Activated CD4-positive, alpha-beta T cell treated with anti-CD3 and anti-CD28 coated beads, Interleukin-2, amount 50 U/mL, for 16 hours (primary cell): ENCODE results near the gene RLBP1.
"Not testable (repeated sequence)": the region's sequence is repeated elsewhere in the genome, so short reads cannot be mapped to it uniquely, and the experiment has no call there.

Experiments used
- DNase-seq: peaks from one replicate; pipeline ENCODE4 v3.0.0-alpha.2; 2020

Gene RLBP1

GRCh38 chr15:89221543-89221942, at the start of gene RLBP1:
TSS of gene RLBP1 (minus strand) at chr15:89221579. CDS start at chr15:89218975, 2,604 bp downstream.
- no peak for DNase-seq

GRCh38 chr15:89250142-89250541, 28.8 kb upstream of the RLBP1 start:
- not testable (repeated sequence) for DNase-seq

DNA sequence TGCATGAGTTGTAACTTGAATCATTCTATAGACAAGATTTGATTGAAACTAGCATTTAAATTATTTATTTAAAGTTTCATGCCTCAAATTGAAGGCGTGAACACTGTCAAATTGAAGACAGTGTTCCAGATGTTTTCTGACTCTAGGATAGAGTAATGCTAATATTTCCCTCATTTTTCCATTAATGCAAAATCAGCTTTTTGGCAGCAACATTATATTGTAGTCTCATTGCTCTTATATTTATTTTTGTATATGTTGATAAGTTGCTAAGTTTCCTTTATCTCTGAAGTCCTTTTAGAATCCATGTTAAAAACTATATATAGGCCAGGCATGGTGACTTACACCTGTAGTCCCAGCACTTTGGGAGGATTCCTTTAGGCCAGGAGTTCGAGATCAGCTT, 27.2 kb upstream of the RLBP1 start:
- no peak for DNase-seq

GRCh38 chr15:89247446-89247845, 26.1 kb upstream of the RLBP1 start:
- DNase-seq, result no peak

DNA sequence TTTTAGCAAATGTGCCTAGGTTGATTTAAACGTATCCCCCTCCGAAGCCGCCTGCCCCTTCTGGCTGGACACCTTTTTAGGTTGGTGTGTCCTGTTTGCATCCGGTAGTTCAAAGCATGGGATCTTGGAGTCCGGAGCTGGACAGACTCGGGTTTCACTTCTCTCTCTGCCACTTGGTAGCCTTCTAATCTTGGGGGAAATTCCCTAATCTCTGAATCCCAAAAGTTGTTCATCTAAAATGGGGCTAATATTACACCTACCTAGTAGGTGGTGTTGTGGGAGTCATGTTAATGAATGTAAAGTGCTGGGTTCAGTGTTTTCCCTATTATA, 23.2 kb upstream of the RLBP1 start:
- DNase-seq, result no peak

DNA sequence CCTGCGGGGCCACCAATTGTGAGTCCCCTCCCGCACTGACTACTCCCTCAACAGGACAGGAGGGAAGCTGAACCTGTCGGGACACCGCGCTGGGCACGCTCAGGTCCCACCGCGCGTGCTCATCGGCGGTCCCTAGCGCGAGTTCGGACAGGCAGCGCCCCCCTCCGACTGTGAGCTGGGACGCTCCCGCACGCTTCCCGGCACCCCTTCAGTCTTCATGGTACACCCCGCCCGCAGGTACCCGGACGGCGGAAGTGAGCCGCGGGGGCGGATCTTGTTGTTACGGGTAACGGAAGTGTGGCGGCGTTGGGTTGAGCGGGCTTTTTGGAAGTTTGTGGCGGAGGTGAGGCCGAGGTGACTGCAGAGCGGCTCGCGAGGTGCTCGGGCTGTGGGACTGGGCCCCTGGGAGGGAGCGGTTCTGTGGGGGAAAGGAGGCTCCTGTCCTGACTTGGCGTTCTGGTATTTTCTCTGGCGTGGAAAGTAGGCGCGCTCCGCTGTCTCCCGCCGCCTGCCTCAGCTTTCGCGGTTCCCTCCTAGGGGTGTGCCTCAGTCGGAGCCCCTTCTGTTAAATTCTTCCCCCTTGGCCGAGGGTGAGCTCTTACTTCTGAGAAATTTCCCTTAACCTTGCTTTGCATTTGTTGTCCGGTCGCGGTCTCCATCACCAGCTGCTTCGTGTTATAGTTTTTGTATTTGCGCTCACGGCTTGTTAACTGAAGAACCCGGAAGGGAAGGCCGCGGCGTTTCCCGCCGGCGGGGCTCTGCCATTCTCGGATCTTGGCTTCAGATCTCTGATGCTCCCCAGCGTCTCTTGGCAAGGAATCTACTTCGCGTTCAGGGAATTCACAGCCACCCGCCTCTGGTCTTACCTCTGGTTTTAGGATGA, 22.6 kb upstream of the RLBP1 start, which contains the start of gene FANCI:
TSS of gene FANCI (plus strand) at position 289 of the 883 bp plus-strand sequence. CDS start 3,669 bp downstream, outside the sequence.
- peak; percentile 97 for DNase-seq

- no peak for DNase-seq
These were observed 21.8 kb upstream of the RLBP1 start for GRCh38 chr15:89243046-89243690.

GRCh38 chr15:89239883-89240810, 18.8 kb upstream of the RLBP1 start:
- not testable (repeated sequence) for DNase-seq

DNA sequence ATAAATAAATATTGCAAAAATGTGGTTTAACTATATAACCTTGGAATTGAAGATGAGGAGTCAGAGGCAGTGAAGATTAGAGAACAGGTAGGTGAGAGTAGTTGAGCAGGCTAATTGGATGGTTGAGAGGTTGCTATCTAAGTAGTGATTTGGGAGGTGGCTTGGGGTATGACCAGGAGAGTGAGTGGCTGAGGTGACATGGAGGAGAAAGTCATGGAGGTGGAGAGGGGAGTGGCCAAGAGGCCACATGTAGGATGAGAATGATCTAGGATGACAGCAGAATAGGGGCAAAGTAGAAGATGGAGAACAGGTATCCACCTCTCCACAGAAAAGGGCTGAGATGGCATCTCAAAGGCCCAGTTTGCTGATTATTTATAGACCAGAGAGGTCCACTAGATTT, 10.5 kb upstream of the RLBP1 start:
- DNase-seq, result no peak

DNA sequence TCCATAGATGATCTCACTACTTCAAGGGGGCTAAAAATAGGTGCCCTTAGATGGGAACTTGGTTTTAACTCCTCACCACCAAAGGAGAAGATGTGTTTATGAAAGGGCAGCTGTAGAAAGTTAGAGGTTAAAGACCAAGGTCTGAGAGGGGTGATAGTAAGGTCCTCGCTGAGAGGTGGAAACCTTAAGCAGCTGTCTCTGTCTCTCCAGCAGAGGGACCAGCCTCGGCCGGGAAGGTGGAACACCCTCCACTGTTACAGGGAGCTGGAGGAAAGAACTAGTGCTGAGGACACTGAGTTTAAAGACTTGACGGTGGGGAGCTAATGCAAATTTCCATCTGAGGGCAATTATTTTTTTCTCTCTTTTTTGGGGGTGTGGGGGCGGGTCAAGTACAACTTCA, 8.9 kb upstream of the RLBP1 start:
- no peak for DNase-seq

- DNase-seq, result no peak
These were observed 6.0 kb upstream of the RLBP1 start for GRCh38 chr15:89227425-89227824.

GRCh38 chr15:89226359-89227221, 5.2 kb upstream of the RLBP1 start:
- DNase-seq, result no peak

GRCh38 chr15:89225588-89225987, 4.2 kb upstream of the RLBP1 start:
- no peak for DNase-seq

DNA sequence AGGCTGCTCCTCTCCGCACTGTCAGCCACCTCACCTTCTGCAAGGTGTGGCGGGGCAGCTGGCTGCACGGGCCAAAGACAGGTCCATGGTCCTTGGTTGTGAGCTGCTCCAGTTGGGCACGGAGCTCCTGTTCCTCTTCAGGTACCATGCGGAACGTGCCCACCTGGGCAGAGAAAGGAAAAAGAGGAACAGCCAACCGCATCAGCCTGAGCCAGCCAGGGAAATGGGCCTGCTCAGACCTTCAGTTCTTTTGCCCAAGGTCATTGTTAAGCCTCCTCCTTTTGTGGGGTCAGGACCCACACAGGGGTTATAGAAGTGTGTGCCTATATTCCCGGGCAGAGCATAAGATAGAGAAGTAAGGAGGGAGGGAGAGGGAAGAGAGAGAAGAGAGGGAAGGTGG, 2.8 kb downstream of the RLBP1 start:
- no peak for DNase-seq

DNA sequence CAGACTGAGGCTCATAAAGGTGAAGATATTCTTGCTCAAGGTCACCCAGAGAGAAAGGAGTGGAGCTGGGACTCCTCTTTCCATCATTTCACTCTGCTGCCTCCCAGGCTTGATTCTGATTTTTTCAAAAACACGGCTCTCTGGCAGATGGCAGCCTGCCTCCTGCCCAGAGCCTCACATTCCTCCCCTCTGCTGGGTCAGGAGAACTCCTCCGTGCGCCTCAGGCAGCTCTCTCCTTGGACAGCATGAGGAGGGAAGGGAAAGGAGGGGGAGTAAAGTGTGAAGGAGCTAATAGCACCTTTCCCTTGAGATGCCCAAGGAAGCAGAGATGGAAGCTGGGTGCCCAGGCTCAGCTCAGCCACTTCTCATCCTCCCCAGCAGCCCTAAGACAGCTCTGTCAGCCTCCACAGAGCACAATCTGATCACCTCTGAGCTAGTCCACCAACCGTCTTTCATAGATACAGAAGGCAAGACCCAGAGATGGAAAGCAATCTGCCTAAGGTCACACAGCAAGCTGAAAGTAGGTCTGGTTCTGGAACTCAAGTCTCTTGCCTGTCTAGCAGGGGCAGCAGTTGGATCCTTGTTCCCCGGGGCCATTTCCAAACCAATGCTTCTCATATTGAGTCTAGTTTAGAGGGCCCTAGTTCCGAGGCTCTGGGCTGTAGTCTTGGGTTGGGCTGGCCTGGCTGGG, 3.5 kb downstream of the RLBP1 start:
- DNase-seq, result no peak

DNA sequence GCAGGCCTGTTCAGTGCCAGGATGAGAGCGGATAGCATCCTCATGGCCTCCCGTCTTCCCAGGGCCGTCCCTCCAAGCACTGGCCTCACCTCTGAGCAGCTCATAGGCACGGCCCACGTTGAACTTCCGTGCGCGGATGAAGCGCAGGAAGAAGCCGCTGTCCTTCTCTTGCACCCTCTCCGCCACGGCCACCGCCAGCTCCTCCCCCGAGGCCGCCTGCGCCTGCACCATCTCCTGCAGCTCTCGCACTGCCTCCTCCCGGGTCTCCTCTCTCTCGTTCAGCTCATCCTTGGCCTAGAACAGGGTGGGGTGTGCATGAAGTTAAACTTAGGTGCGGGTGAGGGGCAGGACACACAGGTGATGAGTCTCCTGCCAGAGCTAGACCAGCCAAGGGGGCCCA, 4.3 kb downstream of the RLBP1 start:
- no peak for DNase-seq

DNA sequence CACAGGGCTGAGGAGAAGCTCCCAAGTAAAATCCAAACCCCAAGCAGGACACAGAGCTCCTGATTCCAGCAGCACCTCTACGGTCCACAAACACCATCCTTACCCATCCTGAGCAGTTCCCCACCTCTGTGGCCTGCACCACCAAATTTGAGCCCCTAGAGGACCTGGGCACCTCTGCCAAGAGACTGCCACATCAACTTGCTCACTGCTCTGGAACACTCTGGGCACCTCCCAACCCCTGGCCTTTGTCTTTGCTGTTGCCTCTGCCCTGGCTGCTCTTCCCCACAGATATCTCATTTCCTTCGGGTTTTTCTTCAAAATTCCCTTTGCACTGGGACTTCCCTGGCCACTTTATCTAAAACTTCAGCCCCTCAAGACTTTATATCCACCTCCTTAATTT, 5.8 kb downstream of the RLBP1 start:
- no peak for DNase-seq

DNA sequence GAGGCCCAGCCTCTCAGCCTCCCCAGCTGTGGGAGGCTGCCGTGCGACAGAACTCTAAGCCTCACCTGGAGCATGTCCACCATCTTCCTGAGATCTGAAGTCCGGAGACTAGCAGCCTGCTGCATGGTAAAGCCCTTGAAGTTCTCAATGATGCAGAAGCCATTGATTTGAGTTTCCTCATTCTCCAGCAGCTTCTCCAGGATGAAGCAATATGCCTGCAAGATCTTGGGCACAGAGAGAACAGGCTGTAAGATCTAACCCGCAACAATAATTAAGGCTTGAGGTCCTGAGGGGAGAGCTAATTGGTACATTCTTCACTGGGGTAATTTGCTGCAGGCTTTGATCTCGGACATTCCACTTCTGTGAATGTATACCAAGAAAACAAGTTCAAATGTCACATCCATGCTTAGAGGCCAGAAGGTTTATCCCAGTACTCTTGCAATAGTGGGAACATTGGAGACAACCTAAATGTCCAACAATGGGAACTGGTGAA, 9.7 kb downstream of the RLBP1 start:
- no peak for DNase-seq

DNA sequence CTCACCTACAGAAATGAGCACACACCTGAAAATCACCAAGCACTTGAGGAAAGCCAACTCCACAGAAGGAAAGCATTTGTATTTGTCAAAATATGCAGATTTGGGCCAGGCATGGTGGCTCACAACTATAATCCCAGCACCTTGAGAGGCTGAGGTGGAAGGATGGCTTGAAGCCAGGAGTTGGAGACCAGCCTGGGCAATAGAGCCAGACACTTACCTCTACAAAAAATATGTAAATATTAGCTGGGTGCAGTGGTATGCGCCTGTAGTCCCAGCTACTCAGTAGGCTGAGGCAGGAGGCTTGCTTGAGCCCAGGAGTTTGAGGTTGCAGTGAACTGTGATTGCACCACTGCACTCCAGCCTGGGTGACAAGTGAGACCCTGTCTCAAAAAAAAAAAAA, 12.3 kb downstream of the RLBP1 start:
- no peak for DNase-seq

DNA sequence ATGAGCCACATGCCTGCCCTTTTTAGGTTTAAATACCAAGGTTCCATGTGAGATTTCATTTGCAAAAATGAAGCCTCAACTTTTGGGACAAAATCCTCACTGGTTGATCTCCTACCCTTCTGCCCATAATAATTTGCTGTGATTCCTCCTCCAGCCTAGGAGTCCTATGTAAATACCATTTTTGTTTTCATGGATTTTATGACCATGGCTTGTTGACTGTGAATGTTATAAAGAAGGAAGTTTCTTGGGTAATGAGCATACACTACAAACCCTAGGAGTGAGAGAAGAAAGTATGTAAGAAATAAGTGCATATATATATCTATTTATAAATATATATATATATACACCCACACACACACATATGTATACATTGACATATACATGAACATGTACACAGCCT, 13.1 kb downstream of the RLBP1 start:
- DNase-seq, result no peak

DNA sequence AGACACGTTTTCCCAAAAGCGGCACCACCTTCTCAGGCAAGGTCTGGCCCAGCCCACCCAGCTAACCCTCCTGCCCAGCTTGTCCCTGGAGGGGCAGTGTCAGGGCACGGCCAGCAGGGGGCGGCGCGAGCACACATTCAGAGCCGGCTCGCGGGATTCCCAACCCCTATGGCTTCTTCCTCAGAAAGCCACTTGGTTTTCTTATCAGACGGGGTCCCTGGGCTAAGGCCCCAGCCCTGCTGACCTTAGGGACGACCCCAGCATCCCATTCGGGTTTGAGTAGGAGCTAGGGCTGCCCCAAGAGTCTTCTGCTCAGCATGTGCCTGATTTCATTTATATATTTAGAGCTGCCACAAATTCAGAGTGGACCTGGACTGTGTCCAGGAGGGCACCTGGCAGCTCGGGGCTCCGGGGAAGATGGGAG, 14.5 kb downstream of the RLBP1 start:
- DNase-seq, result peak; percentile 79
